GM23338 (cell line): Measurements from ENCODE around the gene LZTS3. TPM values are rescaled to one million over a fixed set of nuclear protein-coding genes. Genes with fewer than 3 reads are reported as not detected.
"Not testable (repeated sequence)": the region's sequence is repeated elsewhere in the genome, so short reads cannot be mapped to it uniquely, and the experiment has no call there.

ENCODE experiments used
- ATAC-seq: fragments of 200-7000 bp; cut with Tn5 transposase; 3 replicates; pipeline ENCODE4 v1.9.1; 2020
- DNase-seq: peaks from one replicate; pipeline ENCODE4 v3.0.0-alpha.2; 2015; ENCODE audit warnings: low spot score
- H2AFZ ChIP-seq: fragments of 200-600 bp; sonication (generic); 2 replicates; pipeline ENCODE4 v1.8.0; 2016; ENCODE audit warnings: antibody characterized with exemption, mild to moderate bottlenecking, moderate library complexity
- H3F3A ChIP-seq: fragments of 200-600 bp; sonication (generic); replicated peaks from 2 replicates; pipeline ENCODE4 v1.8.0; 2017; ENCODE audit warnings: antibody characterized with exemption, mixed run types, low read depth
- H3K27ac ChIP-seq: fragments of 200-600 bp; sonication (generic); 2 replicates; pipeline ENCODE4 v1.6.1; 2016; ENCODE audit warnings: low read depth
- H3K27me3 ChIP-seq: fragments of 200-600 bp; sonication (generic); 2 replicates; pipeline ENCODE4 v1.8.0; 2016; ENCODE audit warnings: mild to moderate bottlenecking, mixed run types, moderate library complexity; ENCODE audit not compliant: insufficient read depth
- H3K36me3 ChIP-seq: fragments of 200-600 bp; sonication (generic); 2 replicates; pipeline ENCODE4 v1.8.0; 2016; ENCODE audit warnings: mild to moderate bottlenecking; ENCODE audit not compliant: insufficient read depth
- H3K4me1 ChIP-seq: fragments of 200-600 bp; sonication (generic); 2 replicates; pipeline ENCODE4 v1.8.0; 2016; ENCODE audit warnings: mild to moderate bottlenecking, moderate library complexity; ENCODE audit not compliant: insufficient read depth
- H3K4me2 ChIP-seq: fragments of 200-600 bp; sonication (generic); 2 replicates; pipeline ENCODE4 v1.7.1; 2017; ENCODE audit warnings: mixed run types
- H3K4me3 ChIP-seq: fragments of 200-600 bp; sonication (generic); 2 replicates; pipeline ENCODE4 v1.6.1; 2016; ENCODE audit warnings: mixed run types
- H3K79me2 ChIP-seq: fragments of 200-600 bp; sonication (generic); replicated peaks from 2 replicates; pipeline ENCODE4 v1.8.0; 2017; ENCODE audit warnings: mild to moderate bottlenecking; ENCODE audit not compliant: insufficient read depth
- H3K9me2 ChIP-seq: fragments of 200-600 bp; sonication (generic); 2 replicates; pipeline ENCODE4 v1.8.0; 2017; ENCODE audit not compliant: insufficient read depth
- H4K20me1 ChIP-seq: fragments of 200-600 bp; sonication (generic); replicated peaks from 2 replicates; pipeline ENCODE4 v1.8.0; 2017; ENCODE audit warnings: mild to moderate bottlenecking; ENCODE audit not compliant: insufficient read depth
- H3K27ac Mint-ChIP-seq: 2 replicates; pipeline ENCODE4 v1.8.0; 2020; ENCODE audit warnings: inconsistent platforms, mild to moderate bottlenecking, moderate library complexity, mixed read lengths
- H3K27me3 Mint-ChIP-seq: 3 replicates; pipeline ENCODE4 v1.8.0; 2022; ENCODE audit warnings: low read depth, mild to moderate bottlenecking, moderate library complexity, mixed read lengths, inconsistent platforms; ENCODE audit not compliant: insufficient read depth, poor library complexity
- H3K36me3 Mint-ChIP-seq: 3 replicates; pipeline ENCODE4 v1.8.0; 2021; ENCODE audit warnings: low read depth, mild to moderate bottlenecking, inconsistent platforms, moderate library complexity, mixed read lengths
- H3K4me1 Mint-ChIP-seq: 3 replicates; pipeline ENCODE4 v1.8.0; 2020; ENCODE audit warnings: mild to moderate bottlenecking, inconsistent platforms, mixed read lengths
- H3K4me3 Mint-ChIP-seq: 3 replicates; pipeline ENCODE4 v1.8.0; 2021; ENCODE audit warnings: moderate library complexity, mild to moderate bottlenecking, inconsistent platforms, mixed read lengths
- H3K9me3 Mint-ChIP-seq: 3 replicates; pipeline ENCODE4 v1.8.0; 2020; ENCODE audit warnings: moderate library complexity, mild to moderate bottlenecking, inconsistent platforms, mixed read lengths
- CTCF ChIP-seq, 2 experiments: fragments of 200-600 bp in 1 of 2; sonication (generic) in 1 of 2; conservative IDR thresholded peaks; 2 replicates each; pipeline versions ENCODE4 v1.5.1 to v1.6.1; 2016 to 2017; ENCODE audit warnings: antibody characterized with exemption in 2 of 2, low read depth in 2 of 2, mild to moderate bottlenecking in 2 of 2, moderate library complexity in 1 of 2
- JUNB ChIP-seq: IDR thresholded peaks from one replicate; pipeline ENCODE4 v1.6.1; 2016; ENCODE audit warnings: antibody characterized with exemption; ENCODE audit not compliant: unreplicated experiment
- POLR2AphosphoS5 ChIP-seq: IDR thresholded peaks from 2 replicates; pipeline ENCODE4 v1.6.1; 2016; ENCODE audit warnings: antibody characterized with exemption, low read depth
- STAT1 ChIP-seq: IDR thresholded peaks from one replicate; pipeline ENCODE4 v1.6.1; 2016; ENCODE audit warnings: antibody characterized with exemption; ENCODE audit not compliant: unreplicated experiment
- ZNF331 ChIP-seq: fragments of 250-450 bp; sonication (Bioruptor Pico); IDR thresholded peaks from 2 replicates; pipeline ENCODE4 v1.5.0; 2020; ENCODE audit warnings: low read depth, mild to moderate bottlenecking, moderate library complexity
- polyA plus RNA-seq: library from polyadenylated mRNA; unstranded; fragments of >200 nt; fragmentation: Nextera tagmentation; extraction: Ambion mirVana; gene quantifications from 2 replicates; pipeline ENCODE4 v1.2.1, GENCODE V29; 2016
- total RNA-seq: library from RNA; depleted of rRNA; stranded (reverse); fragments of >200 nt; shearing (Covaris generic); gene quantifications from 2 replicates; pipeline ENCODE4 v1.2.3, GENCODE V29; 2014
- TF ChIP-seq, protein P1 (sequence below): IDR thresholded peaks from one replicate; pipeline ENCODE4 v1.6.1; 2018; ENCODE audit warnings: antibody characterized with exemption; ENCODE audit not compliant: unreplicated experiment
- TF ChIP-seq, protein P2 (sequence below): IDR thresholded peaks from 2 replicates; pipeline ENCODE4 v1.6.1; 2016; ENCODE audit warnings: antibody characterized with exemption
- TF ChIP-seq, protein P3 (sequence below): fragments of 250-450 bp; sonication (Bioruptor Pico); IDR thresholded peaks from 2 replicates; pipeline ENCODE4 v1.5.0; 2020; ENCODE audit warnings: mild to moderate bottlenecking, moderate library complexity

Gene LZTS3
- total and polyA plus RNA-seq, 2 experiments from 2014 or later: 9.7 to 40.7 TPM

GRCh38 chr20:3182429-3182828 lies 9.1 kb upstream of the LZTS3 start:
- not testable (repeated sequence) for H3K4me2 ChIP-seq, H3K27ac Mint-ChIP-seq, H3K79me2 ChIP-seq, H3K36me3 ChIP-seq, H3K36me3 Mint-ChIP-seq, H4K20me1 ChIP-seq, H3K27me3 Mint-ChIP-seq, H3K4me1 ChIP-seq, H3K27ac ChIP-seq, H3K9me2 ChIP-seq, H3F3A ChIP-seq, H3K4me1 Mint-ChIP-seq, H2AFZ ChIP-seq, ATAC-seq, H3K9me3 Mint-ChIP-seq, H3K4me3 Mint-ChIP-seq, H3K27me3 ChIP-seq, H3K4me3 ChIP-seq, DNase-seq

DNA sequence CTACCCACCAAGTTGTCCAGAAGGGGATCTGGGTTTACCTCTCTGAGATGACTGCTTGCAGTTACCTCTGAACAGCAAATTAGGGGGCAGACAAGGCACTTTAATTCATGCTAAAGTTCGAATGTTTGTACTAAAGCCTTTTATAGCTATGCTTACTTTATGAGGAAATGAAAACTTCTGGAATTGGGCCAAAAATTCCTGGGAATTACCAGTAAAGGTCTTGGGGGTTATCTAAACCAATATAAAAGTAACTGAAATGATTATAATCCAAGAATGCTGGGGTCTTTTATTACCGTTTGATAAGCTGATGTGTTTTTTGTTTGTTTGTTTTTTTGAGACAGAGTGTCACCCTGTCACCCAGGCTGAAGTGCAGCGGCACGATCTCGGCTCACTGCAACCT lies 7.9 kb upstream of the LZTS3 start:
- Histone ChIP-seq H4K20me1 (peaks cover 3% of the 10 kb centered on the region; the same call in 1 of the 2 replicates), H3K4me3 (no peak overlapping the region), H3K9me2 (no peaks in the 10 kb centered on the region), H3K36me3 (no peaks in the 10 kb centered on the region), H3F3A (no peaks in the 10 kb centered on the region), H3K4me1 (no peaks in the 10 kb centered on the region), H3K27me3 (no peaks in the 10 kb centered on the region), H3K79me2 (peaks cover 5% of the 10 kb centered on the region), H2AFZ (no peak overlapping the region), H3K4me2 (no peak overlapping the region), H3K27ac (no peak overlapping the region)
- Mint-ChIP-seq H3K9me3 (no peaks in the 10 kb centered on the region), H3K36me3 (no peaks in the 10 kb centered on the region), H3K27me3 (peaks cover 2% of the 10 kb centered on the region), H3K4me1 (peaks cover 5% of the 10 kb centered on the region; the same call in 2 of the 3 replicates), H3K27ac (no peak overlapping the region), H3K4me3 (no peak overlapping the region)
- TF ChIP-seq, protein P1, sequence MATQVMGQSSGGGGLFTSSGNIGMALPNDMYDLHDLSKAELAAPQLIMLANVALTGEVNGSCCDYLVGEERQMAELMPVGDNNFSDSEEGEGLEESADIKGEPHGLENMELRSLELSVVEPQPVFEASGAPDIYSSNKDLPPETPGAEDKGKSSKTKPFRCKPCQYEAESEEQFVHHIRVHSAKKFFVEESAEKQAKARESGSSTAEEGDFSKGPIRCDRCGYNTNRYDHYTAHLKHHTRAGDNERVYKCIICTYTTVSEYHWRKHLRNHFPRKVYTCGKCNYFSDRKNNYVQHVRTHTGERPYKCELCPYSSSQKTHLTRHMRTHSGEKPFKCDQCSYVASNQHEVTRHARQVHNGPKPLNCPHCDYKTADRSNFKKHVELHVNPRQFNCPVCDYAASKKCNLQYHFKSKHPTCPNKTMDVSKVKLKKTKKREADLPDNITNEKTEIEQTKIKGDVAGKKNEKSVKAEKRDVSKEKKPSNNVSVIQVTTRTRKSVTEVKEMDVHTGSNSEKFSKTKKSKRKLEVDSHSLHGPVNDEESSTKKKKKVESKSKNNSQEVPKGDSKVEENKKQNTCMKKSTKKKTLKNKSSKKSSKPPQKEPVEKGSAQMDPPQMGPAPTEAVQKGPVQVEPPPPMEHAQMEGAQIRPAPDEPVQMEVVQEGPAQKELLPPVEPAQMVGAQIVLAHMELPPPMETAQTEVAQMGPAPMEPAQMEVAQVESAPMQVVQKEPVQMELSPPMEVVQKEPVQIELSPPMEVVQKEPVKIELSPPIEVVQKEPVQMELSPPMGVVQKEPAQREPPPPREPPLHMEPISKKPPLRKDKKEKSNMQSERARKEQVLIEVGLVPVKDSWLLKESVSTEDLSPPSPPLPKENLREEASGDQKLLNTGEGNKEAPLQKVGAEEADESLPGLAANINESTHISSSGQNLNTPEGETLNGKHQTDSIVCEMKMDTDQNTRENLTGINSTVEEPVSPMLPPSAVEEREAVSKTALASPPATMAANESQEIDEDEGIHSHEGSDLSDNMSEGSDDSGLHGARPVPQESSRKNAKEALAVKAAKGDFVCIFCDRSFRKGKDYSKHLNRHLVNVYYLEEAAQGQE: no peak
- TF ChIP-seq, protein P2, sequence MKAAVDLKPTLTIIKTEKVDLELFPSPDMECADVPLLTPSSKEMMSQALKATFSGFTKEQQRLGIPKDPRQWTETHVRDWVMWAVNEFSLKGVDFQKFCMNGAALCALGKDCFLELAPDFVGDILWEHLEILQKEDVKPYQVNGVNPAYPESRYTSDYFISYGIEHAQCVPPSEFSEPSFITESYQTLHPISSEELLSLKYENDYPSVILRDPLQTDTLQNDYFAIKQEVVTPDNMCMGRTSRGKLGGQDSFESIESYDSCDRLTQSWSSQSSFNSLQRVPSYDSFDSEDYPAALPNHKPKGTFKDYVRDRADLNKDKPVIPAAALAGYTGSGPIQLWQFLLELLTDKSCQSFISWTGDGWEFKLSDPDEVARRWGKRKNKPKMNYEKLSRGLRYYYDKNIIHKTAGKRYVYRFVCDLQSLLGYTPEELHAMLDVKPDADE: no peak
- TF ChIP-seq JUNB (no peak), STAT1 (no peak), POLR2AphosphoS5 (no peak), CTCF (conservative IDR thresholded peaks at IDR 0.05; ENCODE audit: low read depth in 2 of 2) (no peak), ZNF331 (CRISPR knock-in tag) (no peak)
- TF ChIP-seq, protein P3, sequence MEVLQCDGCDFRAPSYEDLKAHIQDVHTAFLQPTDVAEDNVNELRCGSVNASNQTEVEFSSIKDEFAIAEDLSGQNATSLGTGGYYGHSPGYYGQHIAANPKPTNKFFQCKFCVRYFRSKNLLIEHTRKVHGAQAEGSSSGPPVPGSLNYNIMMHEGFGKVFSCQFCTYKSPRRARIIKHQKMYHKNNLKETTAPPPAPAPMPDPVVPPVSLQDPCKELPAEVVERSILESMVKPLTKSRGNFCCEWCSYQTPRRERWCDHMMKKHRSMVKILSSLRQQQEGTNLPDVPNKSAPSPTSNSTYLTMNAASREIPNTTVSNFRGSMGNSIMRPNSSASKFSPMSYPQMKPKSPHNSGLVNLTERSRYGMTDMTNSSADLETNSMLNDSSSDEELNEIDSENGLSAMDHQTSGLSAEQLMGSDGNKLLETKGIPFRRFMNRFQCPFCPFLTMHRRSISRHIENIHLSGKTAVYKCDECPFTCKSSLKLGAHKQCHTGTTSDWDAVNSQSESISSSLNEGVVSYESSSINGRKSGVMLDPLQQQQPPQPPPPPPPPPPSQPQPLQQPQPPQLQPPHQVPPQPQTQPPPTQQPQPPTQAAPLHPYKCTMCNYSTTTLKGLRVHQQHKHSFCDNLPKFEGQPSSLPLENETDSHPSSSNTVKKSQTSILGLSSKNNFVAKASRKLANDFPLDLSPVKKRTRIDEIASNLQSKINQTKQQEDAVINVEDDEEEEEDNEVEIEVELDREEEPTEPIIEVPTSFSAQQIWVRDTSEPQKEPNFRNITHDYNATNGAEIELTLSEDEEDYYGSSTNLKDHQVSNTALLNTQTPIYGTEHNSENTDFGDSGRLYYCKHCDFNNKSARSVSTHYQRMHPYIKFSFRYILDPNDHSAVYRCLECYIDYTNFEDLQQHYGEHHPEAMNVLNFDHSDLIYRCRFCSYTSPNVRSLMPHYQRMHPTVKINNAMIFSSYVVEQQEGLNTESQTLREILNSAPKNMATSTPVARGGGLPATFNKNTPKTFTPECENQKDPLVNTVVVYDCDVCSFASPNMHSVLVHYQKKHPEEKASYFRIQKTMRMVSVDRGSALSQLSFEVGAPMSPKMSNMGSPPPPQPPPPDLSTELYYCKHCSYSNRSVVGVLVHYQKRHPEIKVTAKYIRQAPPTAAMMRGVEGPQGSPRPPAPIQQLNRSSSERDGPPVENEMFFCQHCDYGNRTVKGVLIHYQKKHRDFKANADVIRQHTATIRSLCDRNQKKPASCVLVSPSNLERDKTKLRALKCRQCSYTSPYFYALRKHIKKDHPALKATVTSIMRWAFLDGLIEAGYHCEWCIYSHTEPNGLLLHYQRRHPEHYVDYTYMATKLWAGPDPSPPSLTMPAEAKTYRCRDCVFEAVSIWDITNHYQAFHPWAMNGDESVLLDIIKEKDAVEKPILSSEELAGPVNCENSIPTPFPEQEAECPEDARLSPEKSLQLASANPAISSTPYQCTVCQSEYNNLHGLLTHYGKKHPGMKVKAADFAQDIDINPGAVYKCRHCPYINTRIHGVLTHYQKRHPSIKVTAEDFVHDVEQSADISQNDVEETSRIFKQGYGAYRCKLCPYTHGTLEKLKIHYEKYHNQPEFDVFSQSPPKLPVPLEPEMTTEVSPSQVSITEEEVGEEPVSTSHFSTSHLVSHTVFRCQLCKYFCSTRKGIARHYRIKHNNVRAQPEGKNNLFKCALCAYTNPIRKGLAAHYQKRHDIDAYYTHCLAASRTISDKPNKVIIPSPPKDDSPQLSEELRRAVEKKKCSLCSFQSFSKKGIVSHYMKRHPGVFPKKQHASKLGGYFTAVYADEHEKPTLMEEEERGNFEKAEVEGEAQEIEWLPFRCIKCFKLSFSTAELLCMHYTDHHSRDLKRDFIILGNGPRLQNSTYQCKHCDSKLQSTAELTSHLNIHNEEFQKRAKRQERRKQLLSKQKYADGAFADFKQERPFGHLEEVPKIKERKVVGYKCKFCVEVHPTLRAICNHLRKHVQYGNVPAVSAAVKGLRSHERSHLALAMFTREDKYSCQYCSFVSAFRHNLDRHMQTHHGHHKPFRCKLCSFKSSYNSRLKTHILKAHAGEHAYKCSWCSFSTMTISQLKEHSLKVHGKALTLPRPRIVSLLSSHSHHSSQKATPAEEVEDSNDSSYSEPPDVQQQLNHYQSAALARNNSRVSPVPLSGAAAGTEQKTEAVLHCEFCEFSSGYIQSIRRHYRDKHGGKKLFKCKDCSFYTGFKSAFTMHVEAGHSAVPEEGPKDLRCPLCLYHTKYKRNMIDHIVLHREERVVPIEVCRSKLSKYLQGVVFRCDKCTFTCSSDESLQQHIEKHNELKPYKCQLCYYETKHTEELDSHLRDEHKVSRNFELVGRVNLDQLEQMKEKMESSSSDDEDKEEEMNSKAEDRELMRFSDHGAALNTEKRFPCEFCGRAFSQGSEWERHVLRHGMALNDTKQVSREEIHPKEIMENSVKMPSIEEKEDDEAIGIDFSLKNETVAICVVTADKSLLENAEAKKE (CRISPR knock-in tag): no peak
- DNase-seq (no peak), ATAC-seq (no peak)
